Measurements from ENCODE around the gene OR2T3. TPM values are rescaled to one million over a fixed set of nuclear protein-coding genes. Genes with fewer than 3 reads are reported as not detected.
"Not testable (repeated sequence)": the region's sequence is repeated elsewhere in the genome, so short reads cannot be mapped to it uniquely, and the experiment has no call there.

Gene OR2T3
- total RNA-seq, 1 experiment from 2014 or later = not detected

DNA sequence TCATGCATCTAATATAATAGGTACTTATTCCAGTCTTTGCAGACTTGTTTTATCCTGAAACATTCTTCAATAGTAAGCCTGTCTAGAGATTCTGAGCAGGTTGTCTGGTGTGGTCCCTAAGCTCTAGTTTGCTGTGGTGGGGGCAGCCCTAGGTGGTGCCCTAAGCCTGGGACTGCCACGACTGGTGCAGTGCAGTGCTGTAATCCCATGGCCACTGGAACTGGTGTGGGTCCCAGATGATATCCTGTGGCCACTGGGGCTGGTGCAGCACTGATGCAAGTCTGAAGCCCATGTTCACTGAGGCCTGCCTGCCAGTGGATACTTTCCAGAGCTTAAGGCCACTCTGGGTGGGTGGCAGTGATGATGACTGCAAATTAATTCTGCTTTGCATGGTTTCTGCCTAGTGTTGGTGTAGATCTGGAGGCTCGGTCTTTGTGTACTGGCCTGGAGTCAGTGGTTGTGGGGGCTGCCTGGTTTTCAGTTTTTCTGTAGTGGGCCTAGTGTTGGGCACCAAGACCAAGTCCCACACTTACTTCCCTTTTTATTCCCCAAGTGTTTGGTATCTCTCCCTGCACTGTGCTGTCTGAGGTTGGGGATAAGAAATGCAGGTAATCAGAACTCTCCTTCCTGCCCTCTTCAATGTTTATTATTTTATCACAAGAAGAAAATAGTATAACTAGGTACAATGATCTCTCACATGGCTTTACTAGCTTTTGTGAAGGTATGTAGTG is 27.3 kb downstream of the OR2T3 start:
- DNase-seq; CTCF ChIA-PET; intact Hi-C loops (cut with micrococcal nuclease; ENCODE audit: unreplicated experiment); H3K4me3 ChIP-seq; H3K27ac ChIP-seq; H3F3A ChIP-seq (ENCODE audit: insufficient read depth, low read depth); H3K36me3 ChIP-seq (ENCODE audit: low read depth); H4K20me1 ChIP-seq (ENCODE audit: insufficient read depth); H3K9me3 ChIP-seq (ENCODE audit: insufficient read depth, low read depth); H3K27me3 ChIP-seq (ENCODE audit: insufficient read depth, low read depth); H3K79me2 ChIP-seq (ENCODE audit: low read depth); H2AFZ ChIP-seq; H3K4me1 ChIP-seq (replicated peaks; ENCODE audit: insufficient read depth); POLR2A ChIA-PET (ENCODE audit: unreplicated experiment); H3K9me2 ChIP-seq (ENCODE audit: insufficient read depth); H3K4me2 ChIP-seq; BruUV-seq (replicated peaks): not testable (repeated sequence)

DNA sequence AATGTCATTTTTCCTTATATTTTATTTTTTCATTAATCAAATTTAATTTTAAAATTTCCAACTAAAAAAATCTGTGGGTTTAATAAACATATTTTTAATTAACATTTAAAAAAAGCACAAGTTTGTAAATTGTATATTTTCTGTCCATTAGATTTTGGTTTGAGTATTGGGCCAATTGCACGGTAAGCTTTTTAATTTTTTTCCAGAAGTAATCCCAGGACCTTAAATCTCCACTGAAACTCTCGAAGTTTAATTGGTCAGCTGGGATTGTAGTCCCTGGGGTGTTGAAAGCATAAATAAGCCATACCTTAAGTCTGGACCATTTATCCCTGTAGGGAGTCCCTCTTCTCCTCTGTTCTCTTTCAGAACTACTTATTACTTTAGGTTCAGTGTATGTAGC is 34.6 kb downstream of the OR2T3 start, which contains the start of gene OR2G6:
TSS of gene OR2G6 (plus strand) at position 301 of the 400 bp plus-strand sequence. CDS start 13,574 bp downstream, outside the sequence.
- H3K36me3 ChIP-seq (ENCODE audit: low read depth); H2AFZ ChIP-seq; H3K79me2 ChIP-seq (ENCODE audit: low read depth); H3F3A ChIP-seq (ENCODE audit: insufficient read depth, low read depth); POLR2A ChIA-PET (ENCODE audit: unreplicated experiment); H3K27ac ChIP-seq; intact Hi-C loops (cut with micrococcal nuclease; ENCODE audit: unreplicated experiment); CTCF ChIA-PET; H3K9me3 ChIP-seq (ENCODE audit: insufficient read depth, low read depth); BruUV-seq (replicated peaks); H4K20me1 ChIP-seq (ENCODE audit: insufficient read depth); H3K4me3 ChIP-seq; DNase-seq; H3K4me2 ChIP-seq; H3K27me3 ChIP-seq (ENCODE audit: insufficient read depth, low read depth); H3K9me2 ChIP-seq (ENCODE audit: insufficient read depth); H3K4me1 ChIP-seq (replicated peaks; ENCODE audit: insufficient read depth): not testable (repeated sequence)

DNA sequence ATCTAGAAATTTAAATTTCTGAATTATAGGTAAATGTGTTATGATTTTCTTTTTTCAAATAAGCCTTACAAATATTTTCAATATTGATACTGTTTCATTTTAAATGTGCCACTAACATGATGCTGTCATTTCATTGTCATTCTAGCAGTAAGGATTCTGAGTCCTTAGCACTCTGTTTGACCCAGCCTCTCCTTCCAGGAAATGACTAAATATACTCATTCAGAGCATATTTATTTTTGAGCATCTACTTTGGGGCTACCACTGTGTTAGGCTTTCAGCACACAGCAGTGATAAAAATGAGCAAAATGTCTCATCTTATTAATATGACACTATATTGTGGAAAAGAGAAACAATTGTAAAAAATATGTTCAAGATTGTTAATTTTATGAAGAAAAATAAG is 37.1 kb downstream of the OR2T3 start:
- intact Hi-C loops (cut with micrococcal nuclease; ENCODE audit: unreplicated experiment); H3K27me3 ChIP-seq (ENCODE audit: insufficient read depth, low read depth); CTCF ChIA-PET; H3K9me3 ChIP-seq (ENCODE audit: insufficient read depth, low read depth); H3K27ac ChIP-seq; H3K36me3 ChIP-seq (ENCODE audit: low read depth); H3K4me2 ChIP-seq; H3K79me2 ChIP-seq (ENCODE audit: low read depth); H3K4me1 ChIP-seq (replicated peaks; ENCODE audit: insufficient read depth); H4K20me1 ChIP-seq (ENCODE audit: insufficient read depth); H3K4me3 ChIP-seq; H3F3A ChIP-seq (ENCODE audit: insufficient read depth, low read depth); H3K9me2 ChIP-seq (ENCODE audit: insufficient read depth); H2AFZ ChIP-seq; DNase-seq; POLR2A ChIA-PET (ENCODE audit: unreplicated experiment); BruUV-seq (replicated peaks): not testable (repeated sequence)

DNA sequence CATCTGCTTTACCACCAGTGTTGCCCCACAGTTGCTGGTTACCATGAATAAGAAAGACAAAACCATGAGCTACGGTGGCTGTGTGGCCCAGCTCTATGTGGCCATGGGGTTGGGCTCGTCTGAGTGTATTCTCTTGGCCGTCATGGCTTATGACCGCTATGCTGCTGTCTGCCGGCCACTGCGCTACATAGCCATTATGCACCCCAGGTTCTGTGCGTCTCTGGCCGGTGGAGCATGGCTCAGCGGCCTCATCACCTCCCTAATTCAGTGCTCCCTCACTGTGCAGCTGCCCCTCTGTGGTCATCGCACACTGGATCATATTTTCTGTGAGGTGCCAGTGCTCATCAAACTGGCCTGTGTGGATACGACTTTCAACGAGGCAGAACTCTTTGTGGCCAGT is 48.7 kb downstream of the OR2T3 start:
- no peaks in the 10 kb centered on the region for H3K4me1 ChIP-seq (replicated peaks; ENCODE audit: insufficient read depth)
- no peak overlapping the region for H3K4me2 ChIP-seq
- H3F3A ChIP-seq (ENCODE audit: insufficient read depth, low read depth) = no peaks in the 10 kb centered on the region
- no peak overlapping the region for H3K4me3 ChIP-seq
- no peak for TF ChIP-seq EZH2 (IDR thresholded peaks at IDR 0.05; ENCODE audit: low read depth)
- TF ChIP-seq, protein P1, sequence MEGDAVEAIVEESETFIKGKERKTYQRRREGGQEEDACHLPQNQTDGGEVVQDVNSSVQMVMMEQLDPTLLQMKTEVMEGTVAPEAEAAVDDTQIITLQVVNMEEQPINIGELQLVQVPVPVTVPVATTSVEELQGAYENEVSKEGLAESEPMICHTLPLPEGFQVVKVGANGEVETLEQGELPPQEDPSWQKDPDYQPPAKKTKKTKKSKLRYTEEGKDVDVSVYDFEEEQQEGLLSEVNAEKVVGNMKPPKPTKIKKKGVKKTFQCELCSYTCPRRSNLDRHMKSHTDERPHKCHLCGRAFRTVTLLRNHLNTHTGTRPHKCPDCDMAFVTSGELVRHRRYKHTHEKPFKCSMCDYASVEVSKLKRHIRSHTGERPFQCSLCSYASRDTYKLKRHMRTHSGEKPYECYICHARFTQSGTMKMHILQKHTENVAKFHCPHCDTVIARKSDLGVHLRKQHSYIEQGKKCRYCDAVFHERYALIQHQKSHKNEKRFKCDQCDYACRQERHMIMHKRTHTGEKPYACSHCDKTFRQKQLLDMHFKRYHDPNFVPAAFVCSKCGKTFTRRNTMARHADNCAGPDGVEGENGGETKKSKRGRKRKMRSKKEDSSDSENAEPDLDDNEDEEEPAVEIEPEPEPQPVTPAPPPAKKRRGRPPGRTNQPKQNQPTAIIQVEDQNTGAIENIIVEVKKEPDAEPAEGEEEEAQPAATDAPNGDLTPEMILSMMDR (conservative IDR thresholded peaks at IDR 0.05) = no peak
- H3K36me3 ChIP-seq (ENCODE audit: low read depth) = no peaks in the 10 kb centered on the region
- no peak overlapping the region for H2AFZ ChIP-seq
- no peaks in the 10 kb centered on the region for H3K27me3 ChIP-seq (ENCODE audit: insufficient read depth, low read depth)
- no peaks in the 10 kb centered on the region for H3K9me2 ChIP-seq (ENCODE audit: insufficient read depth)
- CTCF ChIA-PET = no interaction called here
- no peaks in the 10 kb centered on the region for H3K9me3 ChIP-seq (ENCODE audit: insufficient read depth, low read depth)
- no peak overlapping the region for H3K27ac ChIP-seq
- no peaks in the 10 kb centered on the region for H4K20me1 ChIP-seq (ENCODE audit: insufficient read depth)
- no peak for DNase-seq
- intact Hi-C loops (cut with micrococcal nuclease; ENCODE audit: unreplicated experiment) = no loop called here
- no TSS peak for BruUV-seq (replicated peaks)
- H3K79me2 ChIP-seq (ENCODE audit: low read depth) = no peaks in the 10 kb centered on the region
- POLR2A ChIA-PET (ENCODE audit: unreplicated experiment) = no interaction called here

Other genes with a start within 250 kb of the OR2T3 start
- gene OR2M4, start 241.9 kb upstream of the OR2T3 start, total RNA-seq (2021) = not detected in 2 replicates
- not detected in 2 replicates for gene OR2T33, start 195.4 kb upstream of the OR2T3 start, total RNA-seq (2021)
- not detected in 2 replicates for gene OR2T12, start 169.9 kb upstream of the OR2T3 start, total RNA-seq (2021)
- gene OR2M7, start 148.8 kb upstream of the OR2T3 start, total RNA-seq (2021) = not detected in 2 replicates
- not detected in 2 replicates for gene OR14C36, start 124.6 kb upstream of the OR2T3 start, total RNA-seq (2021)
- gene OR2T4, start 111.7 kb upstream of the OR2T3 start, total RNA-seq (2021) = not detected in 2 replicates
- gene OR2T6, start 97.6 kb upstream of the OR2T3 start, total RNA-seq (2021) = not detected in 2 replicates
- gene OR2T1, start 70.3 kb upstream of the OR2T3 start, total RNA-seq (2021) = not detected in 2 replicates
- gene OR2T2, start 27.7 kb upstream of the OR2T3 start, total RNA-seq (2021) = not detected in 2 replicates
- not detected in 2 replicates for gene OR2T5, start 15.2 kb downstream of the OR2T3 start, total RNA-seq (2021)
- not detected in 2 replicates for gene OR2G6, start 34.7 kb downstream of the OR2T3 start, total RNA-seq (2021)
- not detected in 2 replicates for gene OR2T29, start 89.4 kb downstream of the OR2T3 start, total RNA-seq (2021)
- gene OR2T34, start 101.4 kb downstream of the OR2T3 start, total RNA-seq (2021) = not detected in 2 replicates
- not detected in 2 replicates for gene OR2T10, start 124.3 kb downstream of the OR2T3 start, total RNA-seq (2021)
- gene OR2T11, start 161.7 kb downstream of the OR2T3 start, total RNA-seq (2021) = not detected in 2 replicates
- not detected in 2 replicates for gene OR2T35, start 171.9 kb downstream of the OR2T3 start, total RNA-seq (2021)
- gene OR2T27, start 182.2 kb downstream of the OR2T3 start, total RNA-seq (2021) = not detected in 2 replicates
- not detected in 2 replicates for gene OR14I1, start 229.4 kb downstream of the OR2T3 start, total RNA-seq (2021)

Data from PC-9 (cell line).